IMR-90 (cell line): ENCODE data around the gene TPMT. TPM values are rescaled to one million over a fixed set of nuclear protein-coding genes. Genes with fewer than 3 reads are reported as not detected.

Source experiments
- ATAC-seq: fragments of 200-7000 bp; cut with Tn5 transposase; 2 replicates; pipeline ENCODE4 v1.9.1; 2020; ENCODE audit warnings: low read depth, mild to moderate bottlenecking, moderate library complexity
- BruUV-seq: library from RNA; stranded (reverse); fragments of 400-500 nt; replicated peaks from 2 replicates; lab custom pipeline; 2021; lab: Mats Ljungman, UMichigan
- CTCF ChIA-PET: fragments of 300-600 bp; formaldehyde crosslinking; extraction: SDS; loops from one replicate; lab custom pipeline; 2021; ENCODE audit warnings: antibody characterized with exemption; lab: Yijun Ruan, JAX
- POLR2A ChIA-PET: fragments of 300-600 bp; sonication (Branson Sonifier 250); formaldehyde crosslinking; loops from one replicate; lab custom pipeline; 2022; ENCODE audit warnings: antibody characterized with exemption; ENCODE audit not compliant: unreplicated experiment; lab: Charles Lee
- DNase-seq: peaks from one replicate; pipeline ENCODE4 v3.0.0; 2013
- H2AFZ ChIP-seq: replicated peaks from 2 replicates; pipeline ENCODE3; 2013; ENCODE audit warnings: low read length, mild to moderate bottlenecking; ENCODE audit not compliant: poor library complexity
- H2AK5ac ChIP-seq: 2 replicates; pipeline ENCODE4 v1.6.1; 2013; ENCODE audit warnings: low read depth, low read length, inconsistent platforms
- H2AK9ac ChIP-seq: replicated peaks from 2 replicates; pipeline ENCODE3; 2013; ENCODE audit warnings: mild to moderate bottlenecking, low read depth, low read length, moderate library complexity; ENCODE audit not compliant: poor library complexity
- H2BK120ac ChIP-seq: 2 replicates; pipeline ENCODE4 v1.6.1; 2013; ENCODE audit warnings: low read depth, low read length, inconsistent platforms
- H2BK15ac ChIP-seq: 3 replicates; pipeline ENCODE4 v1.6.1; 2013; ENCODE audit warnings: low read depth, low read length, inconsistent platforms
- H2BK20ac ChIP-seq: 2 replicates; pipeline ENCODE4 v1.6.1; 2013; ENCODE audit warnings: low read depth, mild to moderate bottlenecking, inconsistent platforms, low read length, moderate library complexity
- H2BK5ac ChIP-seq: 2 replicates; pipeline ENCODE4 v1.6.1; 2013; ENCODE audit warnings: mild to moderate bottlenecking, low read depth, low read length, inconsistent platforms; ENCODE audit not compliant: poor library complexity, severe bottlenecking
- H3K14ac ChIP-seq: replicated peaks from 2 replicates; pipeline ENCODE4 v1.6.1; 2013; ENCODE audit warnings: low read depth, low read length, inconsistent platforms
- H3K18ac ChIP-seq: 2 replicates; pipeline ENCODE4 v1.6.1; 2013; ENCODE audit warnings: low read depth, low read length, control low read depth
- H3K23ac ChIP-seq: 2 replicates; pipeline ENCODE4 v1.6.1; 2013; ENCODE audit warnings: low read depth, low read length, inconsistent platforms
- H3K27ac ChIP-seq: 2 replicates; pipeline ENCODE4 v1.5.1; 2013; ENCODE audit warnings: mild to moderate bottlenecking, control low read depth, low read length; ENCODE audit not compliant: insufficient read depth
- H3K27me3 ChIP-seq: 2 replicates; pipeline ENCODE4 v1.6.1; 2013; ENCODE audit warnings: low read length; ENCODE audit not compliant: control insufficient read depth, insufficient read depth
- H3K36me3 ChIP-seq: 2 replicates; pipeline ENCODE4 v1.6.1; 2013; ENCODE audit warnings: low read length, mixed read lengths; ENCODE audit not compliant: control insufficient read depth, insufficient read depth
- H3K4ac ChIP-seq: 2 replicates; pipeline ENCODE4 v1.6.1; 2013; ENCODE audit warnings: low read depth, low read length, inconsistent platforms
- H3K4me1 ChIP-seq: 2 replicates; pipeline ENCODE4 v1.6.1; 2013; ENCODE audit warnings: low read length, mixed read lengths; ENCODE audit not compliant: control insufficient read depth, insufficient read depth
- H3K4me2 ChIP-seq: 2 replicates; pipeline ENCODE4 v1.6.1; 2013; ENCODE audit warnings: low read depth, mild to moderate bottlenecking, control low read depth, low read length, moderate library complexity
- H3K4me3 ChIP-seq: 2 replicates; pipeline ENCODE4 v1.5.1; 2013; ENCODE audit warnings: low read depth, mild to moderate bottlenecking, control low read depth, low read length, moderate library complexity; ENCODE audit not compliant: insufficient read depth
- H3K56ac ChIP-seq: 2 replicates; pipeline ENCODE4 v1.6.1; 2013; ENCODE audit warnings: low read length, inconsistent platforms; ENCODE audit not compliant: insufficient read depth; ENCODE audit errors: extremely low read depth
- H3K79me1 ChIP-seq, 2 experiments: 2 replicates each; pipeline ENCODE4 v1.6.1; 2013; ENCODE audit warnings: low read length in 2 of 2, inconsistent platforms in 1 of 2, low read depth in 1 of 2
- H3K9ac ChIP-seq: 2 replicates; pipeline ENCODE4 v1.6.1; 2013; ENCODE audit warnings: low read depth, low read length, control low read depth
- H3K9me1 ChIP-seq: 2 replicates; pipeline ENCODE4 v1.6.1; 2013; ENCODE audit warnings: low read length, inconsistent platforms; ENCODE audit not compliant: insufficient read depth
- H3K9me3 ChIP-seq: 2 replicates; pipeline ENCODE4 v1.6.1; 2013; ENCODE audit warnings: low read length; ENCODE audit not compliant: control insufficient read depth, insufficient read depth
- H4K20me1 ChIP-seq: 2 replicates; pipeline ENCODE4 v1.6.1; 2013; ENCODE audit warnings: low read length, inconsistent platforms; ENCODE audit not compliant: insufficient read depth
- H4K5ac ChIP-seq: 2 replicates; pipeline ENCODE4 v1.6.1; 2013; ENCODE audit warnings: mild to moderate bottlenecking, low read depth, low read length, control low read depth
- H4K8ac ChIP-seq, 2 experiments: 2 replicates each; pipeline ENCODE4 v1.6.1; 2013; ENCODE audit warnings: low read depth in 2 of 2, low read length in 2 of 2, control low read depth in 1 of 2, inconsistent platforms in 1 of 2
- H4K91ac ChIP-seq: 2 replicates; pipeline ENCODE4 v1.6.1; 2013; ENCODE audit warnings: low read depth, low read length, inconsistent platforms; ENCODE audit not compliant: insufficient read depth
- BHLHE40 ChIP-seq: fragments of 150-350 bp; IDR thresholded peaks from 2 replicates; pipeline ENCODE4 v1.6.1; 2016; ENCODE audit warnings: mild to moderate bottlenecking, low read depth, low read length
- CHD1 ChIP-seq: IDR thresholded peaks from 2 replicates; pipeline ENCODE4 v1.6.1; 2012; ENCODE audit warnings: low read depth, low read length, improper control_type of control experiment
- ELK1 ChIP-seq: fragments of 150-350 bp; IDR thresholded peaks from 2 replicates; pipeline ENCODE4 v1.6.1; 2016; ENCODE audit warnings: low read depth, mild to moderate bottlenecking, low read length, moderate library complexity, borderline replicate concordance
- FOS ChIP-seq: fragments of 150-350 bp; IDR thresholded peaks from 2 replicates; pipeline ENCODE4 v1.6.1; 2016; ENCODE audit warnings: low read depth, low read length
- MAFK ChIP-seq: IDR thresholded peaks from 2 replicates; pipeline ENCODE4 v1.6.1; 2012; ENCODE audit warnings: low read depth, low read length, improper control_type of control experiment
- MAZ ChIP-seq: IDR thresholded peaks from 2 replicates; pipeline ENCODE4 v1.6.1; 2012; ENCODE audit warnings: low read depth, mild to moderate bottlenecking, low read length, improper control_type of control experiment, moderate library complexity, borderline replicate concordance
- MXI1 ChIP-seq: IDR thresholded peaks from 2 replicates; pipeline ENCODE4 v1.6.1; 2012; ENCODE audit warnings: low read depth, mild to moderate bottlenecking, low read length, moderate library complexity, borderline replicate concordance
- NFE2L2 ChIP-seq: fragments of 150-350 bp; IDR thresholded peaks from 2 replicates; pipeline ENCODE4 v1.6.1; 2016; ENCODE audit warnings: low read depth, mild to moderate bottlenecking, low read length
- RAD21 ChIP-seq: IDR thresholded peaks from 2 replicates; pipeline ENCODE4 v1.6.1; 2012; ENCODE audit warnings: low read length, improper control_type of control experiment
- RCOR1 ChIP-seq: IDR thresholded peaks from 2 replicates; pipeline ENCODE4 v1.6.1; 2012; ENCODE audit warnings: mild to moderate bottlenecking, low read length, improper control_type of control experiment; ENCODE audit not compliant: insufficient replicate concordance
- RFX5 ChIP-seq: IDR thresholded peaks from 2 replicates; pipeline ENCODE4 v1.8.0; 2012; ENCODE audit warnings: low read depth, mild to moderate bottlenecking, low read length, moderate library complexity
- SMC3 ChIP-seq: fragments of 150-350 bp; IDR thresholded peaks from 2 replicates; pipeline ENCODE4 v1.6.1; 2016; ENCODE audit warnings: low read depth, mild to moderate bottlenecking, antibody characterized with exemption, low read length, moderate library complexity
- WGBS, 2 experiments: methylation state at CpG; one replicate each; pipeline versions ENCODE4 v1.1.5 to v1.1.7; 2013; ENCODE audit warnings: missing lambda C conversion rate in 2 of 2; ENCODE audit not compliant: insufficient read length in 1 of 2; ENCODE audit errors: extremely low coverage in 2 of 2; 5-methylcytosine and 5-hydroxymethylcytosine counted together
- dilution Hi-C: fragments of 300-500 bp; cut with HindIII; formaldehyde crosslinking; loops from one replicate; pipeline ENCODE4 v1.14.3; 2018; ENCODE audit warnings: low sequenced_read_pairs; ENCODE audit not compliant: unreplicated experiment
- in situ Hi-C: fragments of 300-500 bp; cut with MboI; formaldehyde crosslinking; loops from 3 replicates; pipeline ENCODE4 v1.14.3; 2019; ENCODE audit warnings: low sequenced_read_pairs, inconsistent platforms, mixed read lengths
- intact Hi-C: fragments of 100-400 bp; cut with micrococcal nuclease; formaldehyde crosslinking; loops from 2 replicates; pipeline ENCODE4 v1.10.0; 2022
- polyA plus RNA-seq, 3 experiments: library from polyadenylated mRNA; depleted of rRNA; stranded (reverse); fragments of >200 nt; gene quantifications; 2 replicates each; pipeline ENCODE4 v1.2.3, GENCODE V29; 2012; ENCODE audit warnings: low replicate concordance in 1 of 3
- total RNA-seq: library from RNA; depleted of rRNA; stranded (reverse); fragments of >200 nt; gene quantifications from 2 replicates; pipeline ENCODE4 v1.2.3, GENCODE V29; 2012
- TF ChIP-seq, protein P1 (sequence below): conservative IDR thresholded peaks from 2 replicates; pipeline ENCODE4 v1.5.1; 2012; ENCODE audit warnings: mild to moderate bottlenecking, low read depth, low read length, improper control_type of control experiment
- TF ChIP-seq, protein P2 (sequence below): fragments of 150-350 bp; IDR thresholded peaks from 2 replicates; pipeline ENCODE4 v1.6.1; 2017; ENCODE audit warnings: mild to moderate bottlenecking, antibody characterized with exemption, low read length, low read depth

The TPMT gene
- total and polyA plus RNA-seq, 2 of the 4 experiments (the other 2 are of a cell fraction), result 10.8 to 14.1 TPM

GRCh38 chr6:18189196-18189595 lies 34.3 kb upstream of the TPMT start:
- no CpG with 5 or more reads among the region's 2 CpGs for WGBS, 2 experiments

More at GRCh38 chr6:18189196-18189595, 34.3 kb upstream of the TPMT start:
- Histone ChIP-seq H3K14ac (no peak overlapping the region), H3K18ac (no peak overlapping the region), H3K36me3 (peaks cover 6% of the 10 kb centered on the region; the same call in 1 of the 2 replicates), H3K9me1 (no peaks in the 10 kb centered on the region; the same call in 1 of the 2 replicates), H2AK9ac (no peak overlapping the region), H2AFZ (no peak overlapping the region), H3K4me2 (no peak overlapping the region), H2BK5ac (no peak overlapping the region), H4K5ac (no peak overlapping the region), H3K9ac (no peak overlapping the region), H3K79me1 (no peaks in the 10 kb centered on the region), H2BK20ac (no peak overlapping the region), H3K4me1 (no peaks in the 10 kb centered on the region), H4K91ac (no peak overlapping the region), H3K4me3 (no peak overlapping the region), H2AK5ac (no peak overlapping the region), H3K4ac (no peak overlapping the region), H3K27ac (no peak overlapping the region), H3K56ac (no peak overlapping the region), H2BK15ac (no peak overlapping the region), H3K9me3 (no peaks in the 10 kb centered on the region), H3K23ac (no peak overlapping the region), H3K27me3 (no peaks in the 10 kb centered on the region), H4K8ac (no peak overlapping the region), H4K20me1 (no peaks in the 10 kb centered on the region), H2BK120ac (no peak overlapping the region)
- no peak for TF ChIP-seq RFX5
- TF ChIP-seq MAFK, result no peak
- TF ChIP-seq MAZ, result no peak
- TF ChIP-seq, protein P1, sequence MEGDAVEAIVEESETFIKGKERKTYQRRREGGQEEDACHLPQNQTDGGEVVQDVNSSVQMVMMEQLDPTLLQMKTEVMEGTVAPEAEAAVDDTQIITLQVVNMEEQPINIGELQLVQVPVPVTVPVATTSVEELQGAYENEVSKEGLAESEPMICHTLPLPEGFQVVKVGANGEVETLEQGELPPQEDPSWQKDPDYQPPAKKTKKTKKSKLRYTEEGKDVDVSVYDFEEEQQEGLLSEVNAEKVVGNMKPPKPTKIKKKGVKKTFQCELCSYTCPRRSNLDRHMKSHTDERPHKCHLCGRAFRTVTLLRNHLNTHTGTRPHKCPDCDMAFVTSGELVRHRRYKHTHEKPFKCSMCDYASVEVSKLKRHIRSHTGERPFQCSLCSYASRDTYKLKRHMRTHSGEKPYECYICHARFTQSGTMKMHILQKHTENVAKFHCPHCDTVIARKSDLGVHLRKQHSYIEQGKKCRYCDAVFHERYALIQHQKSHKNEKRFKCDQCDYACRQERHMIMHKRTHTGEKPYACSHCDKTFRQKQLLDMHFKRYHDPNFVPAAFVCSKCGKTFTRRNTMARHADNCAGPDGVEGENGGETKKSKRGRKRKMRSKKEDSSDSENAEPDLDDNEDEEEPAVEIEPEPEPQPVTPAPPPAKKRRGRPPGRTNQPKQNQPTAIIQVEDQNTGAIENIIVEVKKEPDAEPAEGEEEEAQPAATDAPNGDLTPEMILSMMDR, result no peak
- TF ChIP-seq RCOR1, result no peak
- TF ChIP-seq, protein P2, sequence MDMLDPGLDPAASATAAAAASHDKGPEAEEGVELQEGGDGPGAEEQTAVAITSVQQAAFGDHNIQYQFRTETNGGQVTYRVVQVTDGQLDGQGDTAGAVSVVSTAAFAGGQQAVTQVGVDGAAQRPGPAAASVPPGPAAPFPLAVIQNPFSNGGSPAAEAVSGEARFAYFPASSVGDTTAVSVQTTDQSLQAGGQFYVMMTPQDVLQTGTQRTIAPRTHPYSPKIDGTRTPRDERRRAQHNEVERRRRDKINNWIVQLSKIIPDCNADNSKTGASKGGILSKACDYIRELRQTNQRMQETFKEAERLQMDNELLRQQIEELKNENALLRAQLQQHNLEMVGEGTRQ, result no peak
- no peak for TF ChIP-seq SMC3
- no peak for TF ChIP-seq MXI1
- no peak for TF ChIP-seq FOS
- no peak for TF ChIP-seq ELK1
- TF ChIP-seq BHLHE40, result no peak
- TF ChIP-seq RAD21, result no peak
- TF ChIP-seq NFE2L2, result no peak
- TF ChIP-seq CHD1, result no peak
- ChIA-PET POLR2A (no interaction called here), CTCF (no interaction called here)
- no TSS peak for BruUV-seq
- intact Hi-C loops (no loop called here), dilution Hi-C loops (no loop called here), in situ Hi-C loops (no loop called here)
- DNase-seq, result no peak
- no peak for ATAC-seq
